Adrenal gland (tissue), 5 donors: ENCODE measurements around the gene CRISPLD2.

ENCODE experiments used
- POLR2A ChIP-seq, 2 donors: fragments of 450-650 bp; IDR thresholded peaks; one replicate each; pipeline ENCODE4 v1.6.1; 2017; ENCODE audit warnings: antibody characterized with exemption in 2 of 2, mild to moderate bottlenecking in 2 of 2, moderate library complexity in 1 of 2
- TF ChIP-seq, protein P1 (sequence below), 6 experiments: fragments of 450-650 bp in 4 of 6; fragments of 200-600 bp in 2 of 6; sonication (generic) in 1 of 6; IDR thresholded peaks; 1 replicate in 5 of 6; 2 replicates in 1 of 6; pipeline versions ENCODE4 v1.5.1 to v1.8.0; 2016 to 2021; ENCODE audit warnings: antibody characterized with exemption in 6 of 6, mild to moderate bottlenecking in 2 of 6, moderate library complexity in 1 of 6
- donor health status: DM: no; HTN: no; CAD: no.

DNA sequence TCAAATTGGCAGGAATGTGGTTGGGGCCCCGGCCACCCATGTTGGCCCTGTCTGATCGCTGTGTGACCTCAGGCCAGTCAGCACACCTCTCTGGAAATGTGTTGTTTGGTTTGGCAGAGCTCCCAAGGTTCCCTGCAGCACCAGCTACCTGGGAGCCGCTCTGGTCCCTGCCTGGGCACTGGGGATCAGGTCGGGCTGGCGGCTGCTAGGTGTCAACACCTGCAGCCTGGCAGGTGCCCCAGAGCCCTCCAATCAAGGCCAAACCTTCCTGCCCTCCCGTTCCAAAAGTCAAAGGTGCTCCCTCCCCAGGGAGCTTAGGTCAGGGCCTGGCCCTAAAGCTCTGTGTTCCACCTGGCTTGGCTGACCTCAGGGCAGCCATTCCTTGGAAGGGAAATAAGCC, 135.6 kb downstream of the CRISPLD2 start:
- TF ChIP-seq POLR2A (IDR thresholded peaks at IDR 0.05): no peak
- TF ChIP-seq, protein P1, sequence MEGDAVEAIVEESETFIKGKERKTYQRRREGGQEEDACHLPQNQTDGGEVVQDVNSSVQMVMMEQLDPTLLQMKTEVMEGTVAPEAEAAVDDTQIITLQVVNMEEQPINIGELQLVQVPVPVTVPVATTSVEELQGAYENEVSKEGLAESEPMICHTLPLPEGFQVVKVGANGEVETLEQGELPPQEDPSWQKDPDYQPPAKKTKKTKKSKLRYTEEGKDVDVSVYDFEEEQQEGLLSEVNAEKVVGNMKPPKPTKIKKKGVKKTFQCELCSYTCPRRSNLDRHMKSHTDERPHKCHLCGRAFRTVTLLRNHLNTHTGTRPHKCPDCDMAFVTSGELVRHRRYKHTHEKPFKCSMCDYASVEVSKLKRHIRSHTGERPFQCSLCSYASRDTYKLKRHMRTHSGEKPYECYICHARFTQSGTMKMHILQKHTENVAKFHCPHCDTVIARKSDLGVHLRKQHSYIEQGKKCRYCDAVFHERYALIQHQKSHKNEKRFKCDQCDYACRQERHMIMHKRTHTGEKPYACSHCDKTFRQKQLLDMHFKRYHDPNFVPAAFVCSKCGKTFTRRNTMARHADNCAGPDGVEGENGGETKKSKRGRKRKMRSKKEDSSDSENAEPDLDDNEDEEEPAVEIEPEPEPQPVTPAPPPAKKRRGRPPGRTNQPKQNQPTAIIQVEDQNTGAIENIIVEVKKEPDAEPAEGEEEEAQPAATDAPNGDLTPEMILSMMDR (IDR thresholded peaks at IDR 0.05): no peak
